CD14-positive monocyte (primary cell): ENCODE measurements around the gene R3HDM1. TPM values are rescaled to one million over a fixed set of nuclear protein-coding genes. Genes with fewer than 3 reads are reported as not detected.

Experiments
- DNase-seq, 3 donors: peaks; one replicate each; pipeline ENCODE4 v3.0.0-alpha.2; 2011 to 2022
- H2AFZ ChIP-seq: 2 replicates; pipeline ENCODE4 v1.6.0; 2012; ENCODE audit warnings: mild to moderate bottlenecking, low read depth, low read length, inconsistent platforms; ENCODE audit not compliant: insufficient read depth, poor library complexity, severe bottlenecking
- H3K27ac ChIP-seq, 2 donors: 1 replicate in 1 of 2; 2 replicates in 1 of 2; pipeline ENCODE4 v1.5.1; 2012 to 2013; ENCODE audit warnings: low read length in 2 of 2, control low read depth in 1 of 2, inconsistent platforms in 1 of 2, low read depth in 1 of 2, mild to moderate bottlenecking in 1 of 2
- H3K27me3 ChIP-seq, 2 donors: one replicate each; pipeline versions ENCODE4 v1.6.0 to v1.6.1; 2011 to 2013; ENCODE audit warnings: low read length in 2 of 2; ENCODE audit not compliant: control insufficient read depth in 2 of 2, insufficient read depth in 2 of 2
- H3K36me3 ChIP-seq, 2 donors: replicated peaks in 1 of 2; 1 replicate in 1 of 2; 2 replicates in 1 of 2; pipeline versions ENCODE4 v1.5.1 to v1.6.1; 2012 to 2013; ENCODE audit warnings: low read length in 2 of 2, control low read depth in 1 of 2, inconsistent platforms in 1 of 2, mild to moderate bottlenecking in 1 of 2; ENCODE audit not compliant: insufficient read depth in 2 of 2, control insufficient read depth in 1 of 2
- H3K4me1 ChIP-seq, 2 donors: 1 replicate in 1 of 2; 2 replicates in 1 of 2; pipeline versions ENCODE4 v1.5.1 to v1.6.1; 2012 to 2013; ENCODE audit warnings: low read length in 2 of 2, control low read depth in 1 of 2, inconsistent platforms in 1 of 2, mild to moderate bottlenecking in 1 of 2, moderate library complexity in 1 of 2; ENCODE audit not compliant: insufficient read depth in 2 of 2, control insufficient read depth in 1 of 2
- H3K4me2 ChIP-seq: replicated peaks from 2 replicates; pipeline ENCODE3; 2012; ENCODE audit warnings: low read length, moderate library complexity, mild to moderate bottlenecking; ENCODE audit not compliant: poor library complexity, severe bottlenecking; ENCODE audit errors: extremely low read depth
- H3K4me3 ChIP-seq, 3 experiments: fragments of 200-600 bp in 1 of 3; sonication (generic) in 1 of 3; replicated peaks in 1 of 3; 1 replicate in 2 of 3; 2 replicates in 1 of 3; pipeline ENCODE4 v1.5.1; 2011 to 2013; ENCODE audit warnings: low read length in 3 of 3, mild to moderate bottlenecking in 3 of 3, control low read depth in 2 of 3, low read depth in 2 of 3, inconsistent platforms in 1 of 3, moderate library complexity in 1 of 3
- H3K79me2 ChIP-seq: 2 replicates; pipeline ENCODE4 v1.6.0; 2012; ENCODE audit warnings: mild to moderate bottlenecking, control low read depth, inconsistent platforms, low read length, moderate library complexity; ENCODE audit not compliant: insufficient read depth
- H3K9ac ChIP-seq: 2 replicates; pipeline ENCODE4 v1.6.0; 2017; ENCODE audit warnings: low read length, mild to moderate bottlenecking; ENCODE audit not compliant: insufficient read depth, poor library complexity, severe bottlenecking
- H3K9me3 ChIP-seq, 2 donors: replicated peaks in 1 of 2; 1 replicate in 1 of 2; 2 replicates in 1 of 2; pipeline versions ENCODE4 v1.5.1 to v1.6.1; 2012 to 2013; ENCODE audit warnings: low read length in 2 of 2, control low read depth in 1 of 2; ENCODE audit not compliant: control insufficient read depth in 1 of 2, insufficient read depth in 1 of 2
- H4K20me1 ChIP-seq: 2 replicates; pipeline ENCODE4 v1.6.0; 2012; ENCODE audit warnings: mild to moderate bottlenecking, low read length, control low read depth, moderate library complexity; ENCODE audit not compliant: insufficient read depth
- H3K27ac Mint-ChIP-seq, 7 donors: one replicate each; pipeline ENCODE4 v1.8.0; 2020; ENCODE audit warnings: mild to moderate bottlenecking in 7 of 7, mixed read lengths in 7 of 7, moderate library complexity in 6 of 7, inconsistent platforms in 2 of 7
- H3K27me3 Mint-ChIP-seq, 3 donors: one replicate each; pipeline ENCODE4 v1.8.0; 2021 to 2022; ENCODE audit warnings: low read depth in 3 of 3, mild to moderate bottlenecking in 3 of 3, mixed read lengths in 3 of 3, moderate library complexity in 3 of 3, inconsistent platforms in 1 of 3
- H3K36me3 Mint-ChIP-seq, 2 donors: one replicate each; pipeline ENCODE4 v1.8.0; 2020; ENCODE audit warnings: mixed read lengths in 2 of 2, inconsistent platforms in 1 of 2, mild to moderate bottlenecking in 1 of 2
- H3K4me1 Mint-ChIP-seq: one replicate; pipeline ENCODE4 v1.8.0; 2020; ENCODE audit warnings: mild to moderate bottlenecking, mixed read lengths
- H3K4me3 Mint-ChIP-seq, 2 donors: one replicate each; pipeline ENCODE4 v1.8.0; 2020; ENCODE audit warnings: mild to moderate bottlenecking in 2 of 2, mixed read lengths in 2 of 2, moderate library complexity in 1 of 2
- H3K9me3 Mint-ChIP-seq, 7 donors: one replicate each; pipeline ENCODE4 v1.8.0; 2020 to 2022; ENCODE audit warnings: mixed read lengths in 7 of 7, mild to moderate bottlenecking in 6 of 7, moderate library complexity in 6 of 7, inconsistent platforms in 2 of 7
- CTCF ChIP-seq: fragments of 200-600 bp; IDR thresholded peaks from one replicate; pipeline ENCODE4 v1.8.0; 2022; ENCODE audit warnings: antibody characterized with exemption, mild to moderate bottlenecking
- WGBS: methylation state at CpG from one replicate; pipeline ENCODE4 v1.1.5; 2013; ENCODE audit warnings: missing lambda C conversion rate; ENCODE audit not compliant: insufficient coverage; 5-methylcytosine and 5-hydroxymethylcytosine counted together
- intact Hi-C, 2 donors: fragments of 100-400 bp; cut with micrococcal nuclease; formaldehyde crosslinking; loops; one replicate each; pipeline versions ENCODE4 v1.15.0 to v1.15.1; 2023
- polyA plus RNA-seq, 3 donors: library from polyadenylated mRNA; depleted of rRNA in 1 of 3; unstranded in 2 of 3; stranded (reverse) in 1 of 3; fragments of 300-500 nt in 2 of 3; fragments of >200 nt in 1 of 3; fragmentation: Illumina TruSeq in 2 of 3; gene quantifications; 1 replicate in 2 of 3; 2 replicates in 1 of 3; pipeline ENCODE4 v1.2.3, GENCODE V29; 2012 to 2021

R3HDM1 gene
- polyA plus RNA-seq, 3 donors: 5.4 to 24.5 (median 13.1) TPM

DNA sequence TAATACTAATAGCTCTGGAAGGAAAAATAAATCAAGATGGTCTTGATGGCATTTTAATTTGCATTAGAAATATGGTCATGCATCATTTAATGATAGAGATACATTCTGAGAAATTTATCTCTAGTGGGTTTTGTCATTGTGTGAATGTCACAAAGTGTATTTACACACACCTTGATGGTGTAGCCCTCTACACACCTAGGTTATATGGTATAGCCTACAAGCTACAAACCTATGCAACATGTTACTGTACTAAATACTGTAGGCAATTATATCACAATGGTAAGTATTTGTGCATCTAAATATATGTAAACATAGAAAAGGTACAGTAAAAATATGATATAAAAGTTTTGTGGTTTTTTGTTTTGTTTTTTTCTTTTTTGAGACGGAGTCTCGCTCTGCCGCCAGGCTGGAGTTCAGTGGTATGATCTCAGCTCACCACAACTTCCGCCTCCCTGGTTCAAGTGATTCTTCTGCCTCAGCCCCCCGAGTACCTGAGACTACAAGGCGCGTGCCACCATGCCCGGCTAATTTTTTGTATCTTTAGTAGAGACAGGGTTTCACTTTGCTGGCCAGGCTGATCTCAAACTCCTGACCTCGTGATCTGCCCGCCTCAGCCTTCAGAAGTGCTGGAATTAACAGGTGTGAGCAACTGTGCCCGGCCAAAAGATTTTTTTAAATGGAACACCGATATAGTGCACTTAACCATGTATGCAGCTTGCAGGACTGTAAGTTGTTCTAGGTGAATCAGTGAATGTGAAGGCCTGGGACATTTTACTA, 126.7 kb downstream of the R3HDM1 start:
- no peak overlapping the region for H3K4me3 Mint-ChIP-seq
- no peaks in the 10 kb centered on the region for H3K4me1 Mint-ChIP-seq
- Histone ChIP-seq H2AFZ (no peak overlapping the region), H3K27ac (no peak overlapping the region), H4K20me1 (no peaks in the 10 kb centered on the region), H3K4me1 (no peaks in the 10 kb centered on the region), H3K4me2 (no peak overlapping the region), H3K9me3 (no peaks in the 10 kb centered on the region), H3K4me3 (no peak overlapping the region), H3K79me2 (no peaks in the 10 kb centered on the region), H3K9ac (no peak overlapping the region), H3K27me3 (no peaks in the 10 kb centered on the region), H3K36me3 (peaks cover 58 to 89% of the 10 kb centered on the region in 2 donors)
- peak overlapping the region in 1 of 7 donors; percentile 54 for H3K27ac Mint-ChIP-seq
- peaks cover 0 to 2% (median 0%) of the 10 kb centered on the region in 3 donors for H3K27me3 Mint-ChIP-seq
- DNase-seq: no peak
- WGBS: 95% methylated on average over 6 of the region's 12 CpGs
- intact Hi-C loops: no loop called here
- peaks cover 55 to 79% of the 10 kb centered on the region in 2 donors for H3K36me3 Mint-ChIP-seq
- no peak for TF ChIP-seq CTCF
- peaks cover 0 to 5% (median 0%) of the 10 kb centered on the region in 7 donors for H3K9me3 Mint-ChIP-seq

GRCh38 chr2:135662088-135662487, 130.8 kb downstream of the R3HDM1 start:
- peaks cover 0 to 4% of the 10 kb centered on the region in 2 donors for H3K4me1 ChIP-seq
- H3K27ac Mint-ChIP-seq: no peak overlapping the region
- intact Hi-C loops: no loop called here
- H4K20me1 ChIP-seq: no peaks in the 10 kb centered on the region
- no peaks in the 10 kb centered on the region for H3K27me3 ChIP-seq
- H3K9ac ChIP-seq: no peak overlapping the region
- H3K36me3 Mint-ChIP-seq: peaks cover 53 to 71% of the 10 kb centered on the region in 2 donors
- TF ChIP-seq CTCF: no peak
- no peak overlapping the region for H3K4me3 Mint-ChIP-seq
- no peak overlapping the region for H2AFZ ChIP-seq
- peaks cover 0 to 2% (median 0%) of the 10 kb centered on the region in 3 donors for H3K27me3 Mint-ChIP-seq
- no peaks in the 10 kb centered on the region for H3K79me2 ChIP-seq
- no CpG with 5 or more reads among the region's 1 CpG for WGBS
- H3K4me2 ChIP-seq: no peak overlapping the region
- no peaks in the 10 kb centered on the region for H3K9me3 ChIP-seq
- H3K27ac ChIP-seq: no peak overlapping the region
- H3K4me1 Mint-ChIP-seq: peaks cover 6% of the 10 kb centered on the region
- DNase-seq: no peak
- no peak overlapping the region for H3K4me3 ChIP-seq
- peaks cover 56 to 83% of the 10 kb centered on the region in 2 donors for H3K36me3 ChIP-seq
- H3K9me3 Mint-ChIP-seq: peaks cover 0 to 3% (median 0%) of the 10 kb centered on the region in 7 donors
